WI38 (cell line): ENCODE data around the gene B9D1.

Source experiments
- H3K4me3 ChIP-seq: 2 replicates; pipeline ENCODE4 v1.5.1; 2011; ENCODE audit warnings: low read depth, mild to moderate bottlenecking, control low read depth, low read length
- CTCF ChIP-seq: IDR thresholded peaks from 2 replicates; pipeline ENCODE4 v1.5.1; 2012; ENCODE audit warnings: low read depth, mild to moderate bottlenecking, control low read depth, low read length

The B9D1 gene

GRCh38 chr17:19333132-19333440 lies 29.4 kb downstream of the B9D1 start:
- no peak for TF ChIP-seq CTCF
- no peak overlapping the region for H3K4me3 ChIP-seq

GRCh38 chr17:19332371-19333131 lies 30.0 kb downstream of the B9D1 start:
- no peak for TF ChIP-seq CTCF
- H3K4me3 ChIP-seq = no peak overlapping the region

- H3K4me3 ChIP-seq = no peak overlapping the region
- TF ChIP-seq CTCF = no peak
Measured at GRCh38 chr17:19331543-19332245, 30.8 kb downstream of the B9D1 start.

GRCh38 chr17:19331134-19331533 lies 31.4 kb downstream of the B9D1 start:
- no peak for TF ChIP-seq CTCF
- H3K4me3 ChIP-seq = no peak overlapping the region

- no peak for TF ChIP-seq CTCF
- H3K4me3 ChIP-seq = no peak overlapping the region
Measured at GRCh38 chr17:19330271-19330670, 32.3 kb downstream of the B9D1 start.

GRCh38 chr17:19329839-19330238 lies 32.7 kb downstream of the B9D1 start:
- TF ChIP-seq CTCF = no peak
- H3K4me3 ChIP-seq = no peak overlapping the region

- no peak overlapping the region for H3K4me3 ChIP-seq
- no peak for TF ChIP-seq CTCF
Measured at GRCh38 chr17:19329136-19329535, 33.4 kb downstream of the B9D1 start.
